Left ventricle myocardium inferior (tissue), 1 donor: ENCODE results near the gene EEFSEC. TPM values are rescaled to one million over a fixed set of nuclear protein-coding genes. Genes with fewer than 3 reads are reported as not detected.

Experiments
- DNase-seq: peaks from one replicate; pipeline ENCODE4 v3.0.0-alpha.2; 2020
- H3K27ac ChIP-seq: fragments of 200-600 bp; replicated peaks from 2 replicates; pipeline ENCODE4 v1.8.0; 2021
- H3K27me3 ChIP-seq: fragments of 200-600 bp; 2 replicates; pipeline ENCODE4 v1.8.0; 2021; ENCODE audit warnings: low read depth
- H3K36me3 ChIP-seq: fragments of 200-600 bp; 2 replicates; pipeline ENCODE4 v1.8.0; 2021
- H3K4me1 ChIP-seq: fragments of 200-600 bp; 2 replicates; pipeline ENCODE4 v1.8.0; 2021
- H3K4me3 ChIP-seq: fragments of 200-600 bp; 2 replicates; pipeline ENCODE4 v1.8.0; 2021; ENCODE audit warnings: mild to moderate bottlenecking, moderate library complexity
- H3K9me3 ChIP-seq: fragments of 200-600 bp; replicated peaks from 2 replicates; pipeline ENCODE4 v1.8.0; 2021
- intact Hi-C: fragments of 100-400 bp; cut with micrococcal nuclease; formaldehyde crosslinking; loops from one replicate; pipeline ENCODE4 v1.11.0; 2022
- total RNA-seq: library from RNA; stranded (reverse); fragmentation: NEBNext Ultra II Directional; extraction: Animal tissue kit (Norgen Biotek cat#: 25700); gene quantifications from one replicate; pipeline ENCODE4 v1.2.1, GENCODE V29; 2021
- TF ChIP-seq, protein P1 (sequence below): fragments of 200-600 bp; IDR thresholded peaks from 2 replicates; pipeline ENCODE4 v1.8.0; 2021; ENCODE audit warnings: antibody characterized with exemption, mild to moderate bottlenecking, borderline replicate concordance
- donor health status: DM: no; HTN: yes; CAD: no; lungs with severe emphysema.

Gene EEFSEC
- total RNA-seq, 1 donor from 2014 or later: 23.7 TPM

DNA sequence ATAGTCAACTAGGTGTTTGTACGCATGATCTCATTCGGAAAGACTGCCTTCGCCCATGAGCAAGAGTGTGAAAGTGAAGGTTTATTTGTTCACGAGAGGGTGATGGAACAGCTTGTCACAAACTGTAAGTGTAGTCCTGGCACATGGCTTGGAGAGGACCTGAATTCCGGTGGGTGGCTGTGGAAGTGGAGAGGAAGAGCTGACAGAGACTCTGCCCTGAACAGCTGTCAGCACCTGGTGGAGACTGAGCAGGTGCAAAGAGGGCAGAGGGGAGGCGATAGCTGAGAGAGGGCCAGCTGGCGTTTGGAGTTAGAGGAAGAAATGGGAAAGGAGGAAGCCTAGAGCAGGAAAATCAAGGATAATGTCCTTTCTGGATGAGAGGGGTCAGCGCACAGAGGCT is 155.7 kb downstream of the EEFSEC start:
- H3K9me3 ChIP-seq: no peaks in the 10 kb centered on the region
- TF ChIP-seq, protein P1, sequence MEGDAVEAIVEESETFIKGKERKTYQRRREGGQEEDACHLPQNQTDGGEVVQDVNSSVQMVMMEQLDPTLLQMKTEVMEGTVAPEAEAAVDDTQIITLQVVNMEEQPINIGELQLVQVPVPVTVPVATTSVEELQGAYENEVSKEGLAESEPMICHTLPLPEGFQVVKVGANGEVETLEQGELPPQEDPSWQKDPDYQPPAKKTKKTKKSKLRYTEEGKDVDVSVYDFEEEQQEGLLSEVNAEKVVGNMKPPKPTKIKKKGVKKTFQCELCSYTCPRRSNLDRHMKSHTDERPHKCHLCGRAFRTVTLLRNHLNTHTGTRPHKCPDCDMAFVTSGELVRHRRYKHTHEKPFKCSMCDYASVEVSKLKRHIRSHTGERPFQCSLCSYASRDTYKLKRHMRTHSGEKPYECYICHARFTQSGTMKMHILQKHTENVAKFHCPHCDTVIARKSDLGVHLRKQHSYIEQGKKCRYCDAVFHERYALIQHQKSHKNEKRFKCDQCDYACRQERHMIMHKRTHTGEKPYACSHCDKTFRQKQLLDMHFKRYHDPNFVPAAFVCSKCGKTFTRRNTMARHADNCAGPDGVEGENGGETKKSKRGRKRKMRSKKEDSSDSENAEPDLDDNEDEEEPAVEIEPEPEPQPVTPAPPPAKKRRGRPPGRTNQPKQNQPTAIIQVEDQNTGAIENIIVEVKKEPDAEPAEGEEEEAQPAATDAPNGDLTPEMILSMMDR: no peak
- intact Hi-C loops: no loop called here
- no peaks in the 10 kb centered on the region for H3K36me3 ChIP-seq
- H3K4me3 ChIP-seq: no peak overlapping the region
- peaks cover 57% of the 10 kb centered on the region for H3K4me1 ChIP-seq
- no peaks in the 10 kb centered on the region for H3K27me3 ChIP-seq
- DNase-seq: peak; percentile 42
- peak overlapping the region; percentile 76 for H3K27ac ChIP-seq

DNA sequence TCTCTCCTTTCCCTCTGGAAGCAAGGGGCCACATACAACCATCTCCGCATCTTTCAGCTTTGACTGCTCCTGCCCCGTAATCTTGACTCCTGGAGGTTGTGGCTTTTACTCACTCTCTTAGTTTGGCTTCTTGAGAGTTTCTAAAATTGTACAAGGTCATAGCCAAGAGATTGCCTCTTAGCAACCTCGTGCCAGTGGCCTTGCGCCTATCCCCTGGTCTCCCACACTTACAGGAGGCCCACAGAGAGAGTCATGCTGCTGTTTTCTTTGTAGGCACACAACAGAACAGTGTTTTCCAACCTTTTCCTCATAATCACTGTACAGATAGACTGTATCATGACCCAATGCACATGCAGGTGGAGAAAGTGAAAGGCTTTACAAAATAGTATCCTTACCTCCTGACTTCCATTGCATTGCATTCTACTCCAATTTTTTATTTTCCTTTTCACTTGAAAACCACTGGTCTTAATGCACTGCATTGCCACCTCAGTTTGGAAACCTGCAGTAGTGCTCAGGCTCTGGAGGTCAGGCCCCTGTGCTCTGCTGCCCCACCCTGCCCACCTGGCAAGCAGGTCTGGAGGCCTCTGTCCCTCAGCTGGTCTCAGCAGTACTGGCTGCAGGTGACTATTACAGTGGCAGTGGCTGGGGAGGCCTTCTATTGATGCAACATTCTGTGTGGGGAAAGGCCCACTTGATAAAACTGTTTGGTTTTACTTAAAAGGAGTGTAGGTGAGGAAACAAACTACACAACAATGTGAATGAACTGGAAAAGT is 157.2 kb downstream of the EEFSEC start:
- intact Hi-C loops: loop anchor here (10.0 kb wide), 1 partner anchor 136 kb away; no protein-coding TSS in a partner anchor
- H3K27me3 ChIP-seq: no peaks in the 10 kb centered on the region
- H3K36me3 ChIP-seq: no peaks in the 10 kb centered on the region
- peak overlapping the region; percentile 76 for H3K27ac ChIP-seq
- TF ChIP-seq, protein P1: no peak
- peaks cover 60% of the 10 kb centered on the region for H3K4me1 ChIP-seq
- no peak overlapping the region for H3K4me3 ChIP-seq
- no peak for DNase-seq
- H3K9me3 ChIP-seq: no peaks in the 10 kb centered on the region

DNA sequence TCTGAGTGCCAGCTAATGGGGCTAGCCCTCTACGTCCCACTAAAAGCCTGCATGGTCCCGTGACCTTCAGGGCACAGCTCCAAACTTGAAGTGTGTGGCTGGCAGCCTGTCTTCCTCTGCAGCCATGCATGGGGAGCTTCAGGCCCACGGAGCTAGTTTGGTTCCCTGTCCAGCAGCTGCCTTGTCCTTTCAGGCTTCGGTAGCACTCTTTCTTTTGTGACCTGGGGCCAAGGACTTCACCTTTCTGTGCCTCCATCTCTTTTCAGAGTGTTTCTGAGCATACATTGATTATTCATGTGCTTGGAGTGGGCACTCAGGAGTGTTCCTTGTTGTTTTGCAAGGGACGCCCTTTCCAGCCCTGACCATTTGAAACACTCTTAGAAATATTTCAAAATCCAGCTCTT is 158.2 kb downstream of the EEFSEC start:
- no peaks in the 10 kb centered on the region for H3K27me3 ChIP-seq
- no peaks in the 10 kb centered on the region for H3K9me3 ChIP-seq
- intact Hi-C loops: loop anchor here (10.0 kb wide), 1 partner anchor 137 kb away; no protein-coding TSS in a partner anchor
- peaks cover 60% of the 10 kb centered on the region for H3K4me1 ChIP-seq
- TF ChIP-seq, protein P1: no peak
- no peak overlapping the region for H3K4me3 ChIP-seq
- peak overlapping the region; percentile 76 for H3K27ac ChIP-seq
- no peaks in the 10 kb centered on the region for H3K36me3 ChIP-seq
- DNase-seq: peak; percentile 71

DNA sequence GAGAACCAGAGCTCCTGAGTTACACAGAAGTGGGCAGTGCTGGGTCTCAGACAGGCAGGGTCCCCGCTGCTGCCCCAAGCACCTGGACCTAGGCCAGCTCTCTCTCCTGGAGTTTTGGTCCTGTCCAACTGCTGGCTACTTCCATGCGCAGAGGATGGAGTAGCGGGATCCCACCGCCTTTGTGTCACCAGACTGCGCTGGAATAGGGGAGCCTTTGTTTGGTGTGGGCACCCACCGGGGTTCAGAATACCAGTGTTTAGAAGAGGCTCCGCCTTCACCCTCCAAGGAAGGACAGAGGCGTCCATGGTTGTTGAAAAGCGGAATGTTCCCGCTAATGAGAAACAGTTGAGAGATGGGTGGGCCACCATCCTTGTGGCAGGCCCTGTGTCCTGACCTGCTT is 159.0 kb downstream of the EEFSEC start:
- no peak for DNase-seq
- H3K36me3 ChIP-seq: no peaks in the 10 kb centered on the region
- peaks cover 60% of the 10 kb centered on the region for H3K4me1 ChIP-seq

DNA sequence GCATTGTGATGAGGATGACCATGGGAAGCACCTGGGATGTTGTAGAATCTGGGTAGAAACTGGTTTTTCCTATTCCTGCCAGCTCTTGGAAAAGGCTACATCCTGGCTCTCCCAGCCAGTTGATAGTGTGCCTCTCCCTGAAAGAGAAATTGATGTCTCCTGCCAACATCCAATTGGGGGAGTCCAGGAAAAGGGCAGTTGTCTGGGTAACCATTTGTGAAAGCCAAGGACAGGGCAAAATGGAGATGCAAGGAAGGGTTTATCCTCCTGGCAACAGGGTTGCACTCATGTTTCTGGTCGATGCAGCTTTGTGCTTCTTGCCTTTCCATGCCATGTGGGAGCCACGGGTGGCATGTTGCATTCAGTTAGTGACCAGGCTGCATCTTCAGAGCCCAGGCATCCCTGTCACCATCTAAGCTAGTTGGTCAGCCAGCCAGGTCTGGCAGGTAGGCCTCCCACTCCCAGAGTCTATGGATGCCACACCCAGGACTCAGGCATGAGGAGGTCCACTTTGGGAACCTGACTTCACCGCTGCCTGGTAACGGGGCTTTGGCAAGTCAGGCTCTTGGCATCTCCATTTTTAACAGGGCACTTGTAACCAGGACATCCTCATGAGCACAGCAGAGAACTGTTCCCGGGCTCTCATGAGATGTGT is 159.9 kb downstream of the EEFSEC start:
- no peak overlapping the region for H3K4me3 ChIP-seq
- no peak for DNase-seq
- peaks cover 55% of the 10 kb centered on the region for H3K4me1 ChIP-seq
- H3K27ac ChIP-seq: no peak overlapping the region
- H3K36me3 ChIP-seq: no peaks in the 10 kb centered on the region
- TF ChIP-seq, protein P1: no peak
- H3K9me3 ChIP-seq: no peaks in the 10 kb centered on the region
- intact Hi-C loops: loop anchor here (10.0 kb wide), 1 partner anchor 138 kb away; no protein-coding TSS in a partner anchor
- H3K27me3 ChIP-seq: no peaks in the 10 kb centered on the region

More for the DNA sequence above, 159.0 kb downstream of the EEFSEC start:
- Histone ChIP-seq H3K27ac (peak overlapping the region; percentile 76), H3K9me3 (no peaks in the 10 kb centered on the region), H3K4me3 (no peak overlapping the region), H3K27me3 (no peaks in the 10 kb centered on the region)
- intact Hi-C loops: loop anchor here (10.0 kb wide), 1 partner anchor 137 kb away; no protein-coding TSS in a partner anchor
- TF ChIP-seq, protein P1: no peak
